Cardiac atrium fibroblast (primary cell): ENCODE measurements around the gene FBLL1. TPM values are rescaled to one million over a fixed set of nuclear protein-coding genes. Genes with fewer than 3 reads are reported as not detected.

Experiments
- total RNA-seq: library from RNA; depleted of rRNA; stranded (reverse); fragments of >200 nt; gene quantifications from 2 replicates; pipeline ENCODE4 v1.2.3, GENCODE V29; 2015

Gene FBLL1
- total RNA-seq, result 0.32 and 3.8 TPM in 2 replicates

DNA sequence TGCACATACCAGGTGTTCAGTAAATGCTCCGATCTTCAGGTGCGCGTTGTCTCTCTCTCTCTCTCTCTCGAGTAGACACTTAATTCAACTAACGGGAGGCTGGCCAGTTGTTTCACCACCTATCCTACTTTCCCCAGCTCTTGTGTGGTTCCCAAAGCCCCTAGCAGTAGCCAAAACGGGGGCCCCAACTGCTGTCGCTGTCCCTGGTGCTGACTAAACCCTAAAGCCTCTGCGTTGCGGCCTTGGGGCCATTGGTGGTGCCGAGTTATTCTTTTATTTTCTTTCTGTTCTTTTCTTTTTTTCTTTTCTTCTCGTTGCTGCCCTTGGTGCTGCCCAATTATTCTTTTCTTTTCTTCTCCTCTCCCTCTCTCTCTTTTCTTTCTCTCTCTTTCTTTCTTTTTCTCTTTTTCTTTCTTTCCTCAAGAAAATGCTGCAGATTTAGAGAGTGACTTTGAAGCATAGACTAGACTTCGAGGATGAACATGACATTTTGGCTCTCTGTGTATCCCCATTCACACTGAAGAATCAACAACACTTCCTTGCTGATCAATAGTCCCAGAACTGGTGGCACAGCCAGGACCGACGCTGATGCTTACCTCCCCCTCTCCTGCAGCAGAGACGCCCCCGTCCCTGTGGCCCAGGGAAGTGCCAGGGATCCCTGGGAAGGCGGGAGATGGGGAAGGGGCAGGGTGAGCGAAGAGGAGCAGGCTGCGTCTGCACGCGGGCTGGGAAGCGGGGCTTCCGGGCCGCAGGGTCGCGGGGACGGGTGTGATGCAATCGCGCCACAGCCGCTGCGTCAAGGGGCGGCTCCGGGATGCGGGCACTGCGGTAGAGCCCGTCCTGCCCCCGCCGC, at the start of gene FBLL1:
Gene FBLL1 (plus strand): TSS at position 785 of the 853 bp plus-strand sequence. CDS start 200 bp downstream, outside the sequence.

DNA sequence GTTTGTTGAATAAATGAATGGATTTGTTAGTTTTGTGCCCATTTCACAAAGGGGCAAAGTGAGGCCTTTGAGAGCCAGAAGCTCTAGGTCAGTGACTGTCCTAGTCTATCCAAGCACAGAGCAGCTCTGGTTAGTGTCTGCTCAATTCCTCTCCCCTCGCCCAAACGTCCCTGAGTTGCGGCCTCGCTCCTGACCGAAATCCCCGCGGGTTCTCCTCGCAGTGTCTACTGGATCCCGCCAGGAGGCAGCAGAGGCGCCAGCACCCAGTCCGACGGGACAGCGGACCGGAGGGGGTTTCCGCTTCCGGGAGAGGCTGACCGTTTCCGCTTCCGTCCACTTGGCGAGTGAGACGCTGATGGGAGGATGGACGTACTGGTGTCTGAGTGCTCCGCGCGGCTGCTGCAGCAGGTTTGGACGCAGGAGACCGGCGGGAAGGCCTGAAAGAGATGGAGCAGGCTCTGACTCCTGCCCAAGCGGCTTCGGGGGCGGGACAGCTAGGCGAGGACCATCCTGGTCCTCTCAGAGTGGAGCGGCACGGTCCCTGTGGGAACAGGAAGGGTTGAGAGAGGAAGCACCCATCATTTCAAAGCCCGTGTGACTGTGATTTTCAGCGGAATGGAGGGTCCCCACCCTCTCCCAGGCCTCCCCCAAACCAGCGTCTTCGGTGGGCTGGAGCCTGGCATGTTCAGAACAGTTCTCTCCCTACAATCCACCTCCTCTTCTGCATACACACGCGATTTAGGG, 42.8 kb upstream of the FBLL1 start, which contains the start of gene RARS1:
Gene RARS1 (plus strand): TSS at position 336 of the 744 bp plus-strand sequence. CDS start 28 bp downstream, at position 364.

DNA sequence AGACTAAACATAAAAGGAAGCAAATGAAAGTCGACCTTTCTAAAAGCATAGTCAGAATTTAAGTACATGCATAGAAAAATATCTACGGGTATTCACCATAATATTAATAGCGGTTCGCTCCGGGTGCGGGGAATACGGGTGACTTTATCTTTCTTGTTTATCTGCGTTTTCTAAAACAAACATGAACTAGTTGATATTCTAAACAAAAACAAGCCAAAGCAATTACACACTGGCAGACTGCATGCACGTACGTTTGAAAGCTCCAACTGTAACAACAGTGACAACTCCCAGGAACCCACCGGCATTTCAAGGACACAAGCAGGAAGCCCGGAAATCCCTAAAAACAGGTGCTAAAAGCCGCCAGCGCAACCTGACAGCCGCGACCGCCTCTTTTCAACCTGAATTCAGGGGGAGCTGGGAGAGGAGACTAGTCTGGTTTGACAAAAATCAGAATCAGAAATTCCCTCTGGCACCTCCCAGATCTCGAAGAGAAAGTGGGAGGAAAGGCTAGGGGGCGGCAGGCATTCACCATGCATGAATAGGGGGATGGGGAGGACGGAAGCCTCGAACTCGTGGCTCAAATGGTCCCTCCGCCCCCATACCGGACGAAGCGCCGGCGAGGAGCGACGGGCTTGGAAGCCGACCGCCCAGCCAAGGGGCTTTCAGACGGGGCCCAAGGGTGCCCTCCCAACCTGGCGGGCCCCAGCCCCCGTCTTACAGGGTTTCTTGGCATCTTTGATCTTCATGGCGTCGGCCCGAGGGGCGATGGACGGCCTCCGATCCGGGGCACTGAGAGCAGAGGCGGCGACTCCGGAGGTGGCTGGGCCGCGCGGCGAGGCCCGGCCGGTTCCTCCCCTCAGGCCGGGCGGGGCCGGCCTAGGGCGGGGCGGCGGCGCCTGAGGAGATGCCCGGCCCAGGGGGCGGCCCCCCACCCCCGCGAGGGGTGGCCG, 49.7 kb downstream of the FBLL1 start, which contains the start of gene PANK3:
Gene PANK3 (minus strand): TSS at position 831 of the 950 bp plus-strand sequence. CDS start 85 bp downstream, at position 746.

Other genes starting within 250 kb of the FBLL1 start
- 2.7 and 7.8 TPM in 2 replicates for gene WWC1, start 237.7 kb upstream of the FBLL1 start, total RNA-seq
- gene RARS1, start 42.8 kb upstream of the FBLL1 start, total RNA-seq, result 144 and 147 TPM in 2 replicates
- 26.9 and 31.9 TPM in 2 replicates for gene PANK3, start 50.1 kb downstream of the FBLL1 start, total RNA-seq